Type B pancreatic cell (in vitro differentiated cells): ENCODE measurements around the gene VWA2. TPM values are rescaled to one million over a fixed set of nuclear protein-coding genes. Genes with fewer than 3 reads are reported as not detected.
A peak's percentile ranks its signal among the peaks of the same experiment; 100 is the strongest.

Experiments used
- DNase-seq: peaks from one replicate; pipeline ENCODE4 v3.0.0; 2021; ENCODE audit warnings: mixed read lengths; ENCODE audit not compliant: unreplicated experiment; ENCODE audit errors: extremely low spot score
- H3K27ac Mint-ChIP-seq: 2 replicates; pipeline ENCODE4 v1.8.0; 2021; ENCODE audit warnings: mild to moderate bottlenecking, mixed read lengths
- H3K27me3 Mint-ChIP-seq: 2 replicates; pipeline ENCODE4 v1.8.0; 2021; ENCODE audit warnings: mixed read lengths
- H3K36me3 Mint-ChIP-seq: 2 replicates; pipeline ENCODE4 v1.8.0; 2021; ENCODE audit warnings: mixed read lengths
- H3K4me1 Mint-ChIP-seq: one replicate; pipeline ENCODE4 v1.8.0; 2021; ENCODE audit warnings: mixed read lengths; ENCODE audit not compliant: unreplicated experiment
- H3K4me3 Mint-ChIP-seq: 2 replicates; pipeline ENCODE4 v1.8.0; 2021; ENCODE audit warnings: mild to moderate bottlenecking, mixed read lengths
- H3K9me3 Mint-ChIP-seq: 2 replicates; pipeline ENCODE4 v1.8.0; 2021; ENCODE audit warnings: mixed read lengths
- total RNA-seq: library from RNA; stranded (reverse); gene quantifications from 2 replicates; pipeline ENCODE4 v1.2.1, GENCODE V29; 2021; ENCODE audit warnings: low replicate concordance
- TF ChIP-seq, protein P1 (sequence below): fragments of 200-600 bp; sonication (generic); conservative IDR thresholded peaks from 2 replicates; pipeline ENCODE4 v1.5.0; 2021; ENCODE audit warnings: antibody characterized with exemption, mild to moderate bottlenecking

Gene VWA2
- total RNA-seq, 1 donor from 2014 or later = 2.9 TPM

DNA sequence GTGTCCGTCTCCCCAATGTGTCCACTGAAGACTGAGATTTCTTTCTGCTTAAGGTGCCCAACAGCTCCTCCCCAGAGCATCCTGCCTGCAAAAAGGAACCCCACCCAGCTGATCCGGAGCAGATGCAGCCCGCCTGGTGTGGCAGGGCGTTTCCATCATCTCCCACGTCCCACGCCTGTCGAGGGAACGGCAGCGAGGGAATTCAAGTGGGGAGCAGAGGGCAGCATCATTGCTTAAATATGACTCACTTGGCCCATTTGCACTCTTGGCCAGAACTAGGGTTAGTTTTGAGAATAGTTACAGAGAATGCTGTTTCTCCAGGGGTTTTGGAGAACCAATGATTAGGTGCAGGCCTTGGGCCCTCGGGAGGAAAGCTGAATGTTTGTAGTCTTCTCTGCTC lies 20.8 kb downstream of the VWA2 start:
- Mint-ChIP-seq H3K27me3 (no peaks in the 10 kb centered on the region), H3K27ac (no peak overlapping the region), H3K4me3 (no peak overlapping the region), H3K9me3 (no peaks in the 10 kb centered on the region), H3K36me3 (peaks cover 3% of the 10 kb centered on the region), H3K4me1 (peaks cover 16% of the 10 kb centered on the region)
- TF ChIP-seq, protein P1, sequence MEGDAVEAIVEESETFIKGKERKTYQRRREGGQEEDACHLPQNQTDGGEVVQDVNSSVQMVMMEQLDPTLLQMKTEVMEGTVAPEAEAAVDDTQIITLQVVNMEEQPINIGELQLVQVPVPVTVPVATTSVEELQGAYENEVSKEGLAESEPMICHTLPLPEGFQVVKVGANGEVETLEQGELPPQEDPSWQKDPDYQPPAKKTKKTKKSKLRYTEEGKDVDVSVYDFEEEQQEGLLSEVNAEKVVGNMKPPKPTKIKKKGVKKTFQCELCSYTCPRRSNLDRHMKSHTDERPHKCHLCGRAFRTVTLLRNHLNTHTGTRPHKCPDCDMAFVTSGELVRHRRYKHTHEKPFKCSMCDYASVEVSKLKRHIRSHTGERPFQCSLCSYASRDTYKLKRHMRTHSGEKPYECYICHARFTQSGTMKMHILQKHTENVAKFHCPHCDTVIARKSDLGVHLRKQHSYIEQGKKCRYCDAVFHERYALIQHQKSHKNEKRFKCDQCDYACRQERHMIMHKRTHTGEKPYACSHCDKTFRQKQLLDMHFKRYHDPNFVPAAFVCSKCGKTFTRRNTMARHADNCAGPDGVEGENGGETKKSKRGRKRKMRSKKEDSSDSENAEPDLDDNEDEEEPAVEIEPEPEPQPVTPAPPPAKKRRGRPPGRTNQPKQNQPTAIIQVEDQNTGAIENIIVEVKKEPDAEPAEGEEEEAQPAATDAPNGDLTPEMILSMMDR = no peak
- DNase-seq = no peak

DNA sequence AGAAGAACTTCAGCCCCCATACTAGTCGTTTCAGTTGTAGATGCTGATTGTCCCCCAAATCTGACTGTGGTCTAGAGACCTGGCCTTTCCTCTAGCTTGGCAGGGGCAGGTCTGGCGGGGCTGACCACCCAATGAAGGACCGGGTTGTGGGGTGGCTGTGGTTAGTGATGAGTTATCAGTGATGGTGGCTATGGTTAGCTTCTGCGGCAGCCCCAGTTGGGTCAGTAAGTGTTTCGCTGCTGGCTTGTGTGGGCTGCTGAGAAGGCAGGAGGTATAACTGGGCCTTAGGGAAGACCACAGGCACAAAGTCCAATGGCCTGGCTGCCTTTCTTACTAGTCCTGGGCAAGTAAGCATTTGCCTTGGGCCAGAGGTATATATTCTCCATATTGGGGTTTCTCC lies 21.3 kb downstream of the VWA2 start:
- TF ChIP-seq, protein P1 = no peak
- peaks cover 3% of the 10 kb centered on the region for H3K36me3 Mint-ChIP-seq
- no peak for DNase-seq
- H3K27me3 Mint-ChIP-seq = no peaks in the 10 kb centered on the region
- H3K9me3 Mint-ChIP-seq = peaks cover 1% of the 10 kb centered on the region
- no peak overlapping the region for H3K4me3 Mint-ChIP-seq
- H3K4me1 Mint-ChIP-seq = peaks cover 18% of the 10 kb centered on the region
- H3K27ac Mint-ChIP-seq = no peak overlapping the region

DNA sequence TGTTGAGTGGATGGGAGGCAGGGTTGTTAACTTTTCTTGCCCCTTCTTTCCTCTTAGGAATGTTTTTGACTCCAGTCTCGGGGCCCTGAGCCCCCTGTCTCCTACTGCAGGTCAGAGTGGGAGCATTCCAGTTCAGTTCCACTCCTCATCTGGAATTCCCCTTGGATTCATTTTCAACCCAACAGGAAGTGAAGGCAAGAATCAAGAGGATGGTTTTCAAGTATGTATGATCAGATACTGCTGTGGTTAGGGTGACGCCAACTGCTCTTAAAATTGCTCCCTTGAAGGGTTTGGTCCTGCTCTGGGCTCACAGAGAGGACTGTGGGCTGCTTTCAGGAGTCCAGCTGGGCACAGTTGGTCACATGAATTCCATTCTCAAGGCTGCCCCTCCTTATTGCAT lies 22.0 kb downstream of the VWA2 start:
- no peak overlapping the region for H3K27ac Mint-ChIP-seq
- peaks cover 3% of the 10 kb centered on the region for H3K36me3 Mint-ChIP-seq
- H3K27me3 Mint-ChIP-seq = no peaks in the 10 kb centered on the region
- peaks cover 22% of the 10 kb centered on the region for H3K4me1 Mint-ChIP-seq
- H3K9me3 Mint-ChIP-seq = peaks cover 5% of the 10 kb centered on the region
- H3K4me3 Mint-ChIP-seq = no peak overlapping the region
- TF ChIP-seq, protein P1 = no peak
- no peak for DNase-seq

DNA sequence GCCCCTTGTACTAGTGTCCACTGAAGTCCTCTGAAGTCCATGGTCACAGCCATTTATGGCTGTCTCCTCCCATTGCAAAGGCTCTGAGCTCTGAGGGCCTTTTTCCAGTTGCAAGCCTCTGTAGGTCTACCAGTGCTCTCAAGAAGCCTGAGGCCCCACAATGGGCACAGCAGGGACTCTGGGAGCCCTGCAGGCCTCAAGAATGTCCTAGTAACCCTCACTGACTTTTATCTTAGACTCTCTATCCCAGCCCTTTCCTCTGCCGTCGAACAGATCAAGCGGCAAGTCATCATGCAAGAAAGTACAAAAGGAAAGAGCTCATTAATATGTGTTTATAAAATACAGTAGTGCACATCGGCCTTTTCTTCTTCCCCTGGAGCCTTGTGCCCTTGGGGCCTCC lies 23.4 kb downstream of the VWA2 start:
- Mint-ChIP-seq H3K4me1 (peaks cover 25% of the 10 kb centered on the region), H3K27ac (no peak overlapping the region), H3K36me3 (peaks cover 3% of the 10 kb centered on the region), H3K9me3 (peaks cover 5% of the 10 kb centered on the region), H3K27me3 (no peaks in the 10 kb centered on the region), H3K4me3 (no peak overlapping the region)
- DNase-seq = no peak
- TF ChIP-seq, protein P1 = no peak

DNA sequence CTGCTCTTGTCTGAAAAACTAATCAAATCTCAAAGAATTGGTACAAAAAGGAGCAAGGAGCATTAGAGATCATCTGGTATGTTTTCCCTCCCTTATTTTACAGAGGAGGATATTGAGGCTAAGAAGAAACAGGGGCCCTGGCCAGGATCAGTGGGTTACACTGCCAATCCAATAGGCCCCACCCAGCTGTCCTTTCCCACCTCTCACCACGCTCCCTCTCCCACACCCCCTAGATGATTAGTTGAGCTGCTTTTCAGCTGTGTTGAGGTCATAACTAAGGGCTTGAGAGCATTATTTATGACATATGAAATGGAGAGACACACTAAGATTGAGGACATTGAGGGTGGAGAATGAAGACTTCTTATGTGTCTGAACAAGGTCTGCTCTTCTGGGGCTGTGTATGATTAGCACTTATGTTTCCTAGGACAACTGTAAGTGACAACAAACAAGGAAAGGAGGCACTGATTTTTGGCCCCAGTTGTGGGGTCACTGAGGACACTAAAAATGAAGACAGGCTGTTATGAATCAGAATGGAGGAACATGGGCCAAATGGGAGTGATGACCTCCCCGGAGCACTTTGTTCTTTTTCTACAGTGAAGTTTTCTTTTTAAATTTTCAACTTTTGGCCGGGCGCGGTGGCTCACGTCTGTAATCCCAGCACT lies 26.5 kb downstream of the VWA2 start:
- H3K4me3 Mint-ChIP-seq = no peak overlapping the region
- H3K27me3 Mint-ChIP-seq = no peaks in the 10 kb centered on the region
- H3K36me3 Mint-ChIP-seq = peaks cover 3% of the 10 kb centered on the region
- peaks cover 5% of the 10 kb centered on the region for H3K9me3 Mint-ChIP-seq
- DNase-seq = no peak
- peak overlapping the region; percentile 20 for H3K27ac Mint-ChIP-seq
- TF ChIP-seq, protein P1 = no peak
- peaks cover 13% of the 10 kb centered on the region for H3K4me1 Mint-ChIP-seq

DNA sequence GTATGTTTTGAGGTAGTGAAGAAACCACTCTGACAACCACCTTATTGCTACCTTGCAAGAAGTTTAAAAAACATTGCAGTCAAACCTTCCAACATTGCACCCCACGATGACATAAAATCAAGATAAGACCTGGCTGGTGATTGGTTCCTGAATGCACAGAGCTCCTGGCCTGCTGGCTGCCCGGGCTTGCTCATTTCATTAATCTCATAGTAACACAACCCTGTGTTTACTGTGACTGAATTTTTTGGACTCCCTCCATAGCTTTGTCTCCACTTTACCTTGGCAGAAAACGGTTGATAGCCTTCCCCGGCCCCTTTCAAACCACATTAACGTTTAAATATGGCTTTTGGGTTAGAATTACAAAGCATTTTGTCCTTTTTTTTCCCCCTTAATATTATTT lies 27.5 kb downstream of the VWA2 start:
- peaks cover 5% of the 10 kb centered on the region for H3K9me3 Mint-ChIP-seq
- peaks cover 21% of the 10 kb centered on the region for H3K4me1 Mint-ChIP-seq
- H3K36me3 Mint-ChIP-seq = peaks cover 3% of the 10 kb centered on the region
- peak overlapping the region; percentile 42 for H3K27ac Mint-ChIP-seq
- H3K4me3 Mint-ChIP-seq = no peak overlapping the region
- TF ChIP-seq, protein P1 = no peak
- H3K27me3 Mint-ChIP-seq = no peaks in the 10 kb centered on the region
- no peak for DNase-seq
